ENCODE results near the gene ATP9B. TPM values are rescaled to one million over a fixed set of nuclear protein-coding genes. Genes with fewer than 3 reads are reported as not detected.

The ATP9B gene
- total RNA-seq, 4 donors from 2014 or later = 26.0 to 37.4 (median 30.5) TPM

GRCh38 chr18:79197531-79197930 lies 128.3 kb downstream of the ATP9B start:
- 90% methylated on average over 4 of the region's 4 CpGs for WGBS
- peaks cover 0 to 26% (median 7%) of the 10 kb centered on the region in 4 donors for H3K36me3 ChIP-seq
- H3K9me3 ChIP-seq = no peaks in the 10 kb centered on the region
- TF ChIP-seq, protein P1, sequence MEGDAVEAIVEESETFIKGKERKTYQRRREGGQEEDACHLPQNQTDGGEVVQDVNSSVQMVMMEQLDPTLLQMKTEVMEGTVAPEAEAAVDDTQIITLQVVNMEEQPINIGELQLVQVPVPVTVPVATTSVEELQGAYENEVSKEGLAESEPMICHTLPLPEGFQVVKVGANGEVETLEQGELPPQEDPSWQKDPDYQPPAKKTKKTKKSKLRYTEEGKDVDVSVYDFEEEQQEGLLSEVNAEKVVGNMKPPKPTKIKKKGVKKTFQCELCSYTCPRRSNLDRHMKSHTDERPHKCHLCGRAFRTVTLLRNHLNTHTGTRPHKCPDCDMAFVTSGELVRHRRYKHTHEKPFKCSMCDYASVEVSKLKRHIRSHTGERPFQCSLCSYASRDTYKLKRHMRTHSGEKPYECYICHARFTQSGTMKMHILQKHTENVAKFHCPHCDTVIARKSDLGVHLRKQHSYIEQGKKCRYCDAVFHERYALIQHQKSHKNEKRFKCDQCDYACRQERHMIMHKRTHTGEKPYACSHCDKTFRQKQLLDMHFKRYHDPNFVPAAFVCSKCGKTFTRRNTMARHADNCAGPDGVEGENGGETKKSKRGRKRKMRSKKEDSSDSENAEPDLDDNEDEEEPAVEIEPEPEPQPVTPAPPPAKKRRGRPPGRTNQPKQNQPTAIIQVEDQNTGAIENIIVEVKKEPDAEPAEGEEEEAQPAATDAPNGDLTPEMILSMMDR (IDR thresholded peaks at IDR 0.05) = no peak
- no peak for TF ChIP-seq POLR2A (IDR thresholded peaks at IDR 0.05; ENCODE audit: low read depth)
- TF ChIP-seq POLR2AphosphoS5 (IDR thresholded peaks at IDR 0.05) = no peak
- no peak for TF ChIP-seq EP300 (IDR thresholded peaks at IDR 0.05)
- H3K27me3 ChIP-seq = no peaks in the 10 kb centered on the region
- no peaks in the 10 kb centered on the region for H3K4me1 ChIP-seq
- H3K27ac ChIP-seq (replicated peaks in 1 of 4) = no peak overlapping the region
- DNase-seq (ENCODE audit: extremely low spot score) = no peak
- intact Hi-C loops (cut with DNase I) = no loop called here
- no peak overlapping the region for H3K4me3 ChIP-seq

GRCh38 chr18:79199691-79200374 lies 130.6 kb downstream of the ATP9B start:
- Histone ChIP-seq H3K27ac (replicated peaks in 1 of 4) (no peak overlapping the region), H3K36me3 (peaks cover 0 to 14% (median 4%) of the 10 kb centered on the region in 4 donors), H3K4me3 (no peak overlapping the region), H3K4me1 (no peaks in the 10 kb centered on the region), H3K9me3 (no peaks in the 10 kb centered on the region), H3K27me3 (no peaks in the 10 kb centered on the region)
- TF ChIP-seq EP300 (IDR thresholded peaks at IDR 0.05) (no peak), POLR2AphosphoS5 (IDR thresholded peaks at IDR 0.05) (no peak), POLR2A (IDR thresholded peaks at IDR 0.05; ENCODE audit: low read depth) (no peak)
- TF ChIP-seq, protein P1 (IDR thresholded peaks at IDR 0.05) = no peak
- intact Hi-C loops (cut with DNase I) = no loop called here
- no peak for DNase-seq (ENCODE audit: extremely low spot score)
- 62% methylated on average over 7 of the region's 7 CpGs for WGBS

- no peaks in the 10 kb centered on the region for H3K4me1 ChIP-seq
- no peak for TF ChIP-seq EP300 (IDR thresholded peaks at IDR 0.05)
- TF ChIP-seq POLR2A (IDR thresholded peaks at IDR 0.05; ENCODE audit: low read depth) = no peak
Measured at GRCh38 chr18:79200546-79201268, 131.5 kb downstream of the ATP9B start.

DNA sequence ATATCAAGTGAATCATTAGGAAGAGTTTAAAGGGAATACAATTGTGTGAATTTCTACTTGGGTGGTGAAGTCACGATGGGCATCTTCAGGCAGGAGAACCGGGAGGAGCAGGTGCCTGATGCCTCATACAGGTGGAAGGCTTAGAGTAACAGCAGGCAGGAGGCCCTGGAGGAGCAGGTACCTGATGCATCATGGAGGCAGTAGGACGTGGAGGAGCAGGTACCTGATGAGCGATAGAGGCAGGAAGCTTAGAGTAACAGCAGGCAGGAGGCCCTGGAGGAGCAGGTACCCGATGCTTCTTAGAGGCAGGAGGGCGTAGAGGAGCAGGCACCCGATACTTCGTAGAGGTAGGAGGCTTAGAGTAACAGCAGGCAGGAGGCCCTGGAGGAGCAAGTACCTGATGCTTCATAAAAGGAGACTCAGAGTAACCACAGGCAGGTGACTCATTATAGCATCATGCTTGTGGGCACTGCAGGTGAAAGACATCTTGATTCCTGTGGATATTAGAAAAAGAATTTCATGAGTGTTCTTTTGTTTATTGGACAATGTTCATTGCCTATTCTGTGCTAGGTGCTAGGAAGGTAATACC lies 133.9 kb downstream of the ATP9B start:
- Histone ChIP-seq H3K4me1 (no peaks in the 10 kb centered on the region), H3K9me3 (no peaks in the 10 kb centered on the region), H3K27ac (replicated peaks in 1 of 4) (no peak overlapping the region), H3K4me3 (no peak overlapping the region), H3K36me3 (peaks cover 7 to 16% (median 13%) of the 10 kb centered on the region in 4 donors), H3K27me3 (no peaks in the 10 kb centered on the region)
- no peak for DNase-seq (ENCODE audit: extremely low spot score)
- intact Hi-C loops (cut with DNase I) = no loop called here
- 94% methylated on average over 8 of the region's 8 CpGs for WGBS
- TF ChIP-seq EP300 (IDR thresholded peaks at IDR 0.05) = no peak
- TF ChIP-seq POLR2AphosphoS5 (IDR thresholded peaks at IDR 0.05) = no peak
- TF ChIP-seq, protein P1 (IDR thresholded peaks at IDR 0.05) = no peak
- no peak for TF ChIP-seq POLR2A (IDR thresholded peaks at IDR 0.05; ENCODE audit: low read depth)

More at GRCh38 chr18:79200546-79201268, 131.5 kb downstream of the ATP9B start:
- intact Hi-C loops (cut with DNase I) = no loop called here
- Histone ChIP-seq H3K9me3 (no peaks in the 10 kb centered on the region), H3K27me3 (no peaks in the 10 kb centered on the region), H3K27ac (replicated peaks in 1 of 4) (no peak overlapping the region), H3K4me3 (no peak overlapping the region), H3K36me3 (peaks cover 0 to 6% (median 2%) of the 10 kb centered on the region in 4 donors)
- DNase-seq (ENCODE audit: extremely low spot score) = peak; percentile 100
- WGBS = 85% methylated on average over 7 of the region's 7 CpGs
